Tibial nerve (tissue), 3 donors: Measurements from ENCODE around the gene EPB41.

Source experiments
- CTCF ChIP-seq, 5 experiments: fragments of 200-600 bp in 3 of 5; fragments of 450-650 bp in 2 of 5; sonication (generic) in 3 of 5; IDR thresholded peaks; one replicate each; pipeline ENCODE4 v1.5.1; 2016 to 2019; ENCODE audit warnings: antibody characterized with exemption in 5 of 5, mild to moderate bottlenecking in 3 of 5, moderate library complexity in 2 of 5
- POLR2A ChIP-seq, 2 donors: fragments of 450-650 bp; IDR thresholded peaks; one replicate each; pipeline ENCODE4 v1.6.1; 2017; ENCODE audit warnings: antibody characterized with exemption in 2 of 2, mild to moderate bottlenecking in 2 of 2, moderate library complexity in 2 of 2

GRCh38 chr1:29119121-29119929, 205.0 kb downstream of the EPB41 start:
- TF ChIP-seq CTCF (IDR thresholded peaks at IDR 0.05) (no peak), POLR2A (IDR thresholded peaks at IDR 0.05) (no peak)
